Smooth muscle cell (in vitro differentiated cells): ENCODE results near the gene MAVS. TPM values are rescaled to one million over a fixed set of nuclear protein-coding genes. Genes with fewer than 3 reads are reported as not detected.
A peak's percentile ranks its signal among the peaks of the same experiment; 100 is the strongest.

ENCODE experiments used
- DNase-seq: peaks from one replicate; lab custom pipeline; 2025; ENCODE audit not compliant: unreplicated experiment; lab: John Stamatoyannopoulos, UW
- H2AFZ ChIP-seq: fragments of 200-600 bp; sonication (generic); 2 replicates; pipeline ENCODE4 v1.6.0; 2016; ENCODE audit warnings: antibody characterized with exemption, low read depth, mild to moderate bottlenecking
- H3F3A ChIP-seq: fragments of 200-600 bp; sonication (generic); 2 replicates; pipeline ENCODE4 v1.6.0; 2017; ENCODE audit warnings: antibody characterized with exemption, low read depth
- H3K27ac ChIP-seq: fragments of 200-600 bp; sonication (generic); 2 replicates; pipeline ENCODE4 v1.5.1; 2016; ENCODE audit warnings: low read depth, mild to moderate bottlenecking
- H3K27me3 ChIP-seq: fragments of 200-600 bp; sonication (generic); 2 replicates; pipeline ENCODE4 v1.6.1; 2016; ENCODE audit warnings: low read depth, mild to moderate bottlenecking
- H3K36me3 ChIP-seq: fragments of 200-600 bp; sonication (generic); 2 replicates; pipeline ENCODE4 v1.5.1; 2016; ENCODE audit warnings: low read depth
- H3K4me1 ChIP-seq: fragments of 200-600 bp; sonication (generic); 2 replicates; pipeline ENCODE4 v1.5.1; 2016; ENCODE audit warnings: low read depth
- H3K4me2 ChIP-seq: fragments of 200-600 bp; sonication (generic); 2 replicates; pipeline ENCODE4 v1.6.0; 2016; ENCODE audit warnings: mild to moderate bottlenecking
- H3K4me3 ChIP-seq: fragments of 200-600 bp; sonication (generic); 2 replicates; pipeline ENCODE4 v1.5.1; 2016; ENCODE audit warnings: mild to moderate bottlenecking
- H3K79me2 ChIP-seq: fragments of 200-600 bp; sonication (generic); 2 replicates; pipeline ENCODE4 v1.6.0; 2016; ENCODE audit warnings: low read depth, mild to moderate bottlenecking
- H3K9ac ChIP-seq: fragments of 200-600 bp; sonication (generic); 2 replicates; pipeline ENCODE4 v1.6.0; 2016; ENCODE audit warnings: low read depth
- H3K9me3 ChIP-seq: fragments of 200-600 bp; sonication (generic); replicated peaks from 2 replicates; pipeline ENCODE4 v1.5.1; 2016; ENCODE audit warnings: low read depth
- H4K20me1 ChIP-seq: fragments of 200-600 bp; sonication (generic); 2 replicates; pipeline ENCODE4 v1.6.0; 2016; ENCODE audit warnings: low read depth
- CTCF ChIP-seq: fragments of 200-600 bp; sonication (generic); IDR thresholded peaks from 2 replicates; pipeline ENCODE4 v1.5.1; 2017; ENCODE audit warnings: borderline replicate concordance, mild to moderate bottlenecking, antibody characterized with exemption; ENCODE audit not compliant: insufficient read depth, poor library complexity, severe bottlenecking
- WGBS: methylation state at CpG from one replicate; pipeline ENCODE4 v1.1.7; 2016; ENCODE audit warnings: low lambda C conversion rate; 5-methylcytosine and 5-hydroxymethylcytosine counted together
- polyA plus RNA-seq: library from polyadenylated mRNA; unstranded; fragments of >200 nt; fragmentation: Nextera tagmentation; extraction: Ambion mirVana; gene quantifications from 2 replicates; pipeline ENCODE4 v1.2.1, GENCODE V29; 2016
- total RNA-seq: library from RNA; depleted of rRNA; stranded (reverse); fragments of >200 nt; gene quantifications from 2 replicates; pipeline ENCODE4 v1.2.3, GENCODE V29; 2014

MAVS gene
- total RNA-seq: 12.5 and 12.8 TPM in 2 replicates
- 7.8 and 10.0 TPM in 2 replicates for polyA plus RNA-seq

- Histone ChIP-seq H2AFZ (peak within 1 kb of the TSS; percentile 94), H3K27ac (peak within 1 kb of the TSS; percentile 35), H4K20me1 (peaks cover 33% of the 10 kb centered on the region), H3F3A (no peaks in the 10 kb centered on the region), H3K9ac (peak within 1 kb of the TSS; percentile 86), H3K4me3 (peak within 1 kb of the TSS; percentile 97), H3K4me2 (peak within 1 kb of the TSS; percentile 97), H3K4me1 (peaks cover 4% of the 10 kb centered on the region), H3K79me2 (peaks cover 33% of the 10 kb centered on the region), H3K9me3 (no peaks in the 10 kb centered on the region), H3K27me3 (no peaks in the 10 kb centered on the region), H3K36me3 (no peaks in the 10 kb centered on the region)
- no peak for TF ChIP-seq CTCF
- under 1% methylated on average over 44 of the region's 72 CpGs for WGBS
- peak; percentile 63 for DNase-seq
Observed at GRCh38 chr20:3846740-3847428, at the start of gene MAVS. TSS of gene MAVS (plus strand) at chr20:3846834. CDS start at chr20:3854625, 7,791 bp downstream.

GRCh38 chr20:3797226-3797545, 49.4 kb upstream of the MAVS start:
- Histone ChIP-seq H3K27ac (no peak overlapping the region), H3K79me2 (no peaks in the 10 kb centered on the region), H2AFZ (no peak overlapping the region), H3K4me1 (peaks cover 23% of the 10 kb centered on the region), H3K4me3 (peak overlapping the region; percentile 73), H3K36me3 (no peaks in the 10 kb centered on the region), H3K4me2 (peak overlapping the region; percentile 94), H3K9me3 (no peaks in the 10 kb centered on the region), H3F3A (no peaks in the 10 kb centered on the region), H3K27me3 (no peaks in the 10 kb centered on the region), H3K9ac (no peak overlapping the region), H4K20me1 (peaks cover 5% of the 10 kb centered on the region)
- TF ChIP-seq CTCF: no peak
- DNase-seq: no peak
- 71% methylated on average over 5 of the region's 5 CpGs for WGBS

GRCh38 chr20:3797592-3798372, 48.9 kb upstream of the MAVS start:
- Histone ChIP-seq H3K79me2 (no peaks in the 10 kb centered on the region), H3K4me2 (peak overlapping the region; percentile 94), H3F3A (no peaks in the 10 kb centered on the region), H3K36me3 (no peaks in the 10 kb centered on the region), H3K4me1 (peaks cover 23% of the 10 kb centered on the region), H3K9me3 (no peaks in the 10 kb centered on the region), H3K9ac (peak overlapping the region; percentile 22), H4K20me1 (peaks cover 5% of the 10 kb centered on the region), H3K27me3 (no peaks in the 10 kb centered on the region), H2AFZ (no peak overlapping the region), H3K4me3 (peak overlapping the region; percentile 73), H3K27ac (no peak overlapping the region)
- WGBS: 68% methylated on average over 19 of the region's 19 CpGs
- no peak for DNase-seq
- no peak for TF ChIP-seq CTCF
